Retinal pigment epithelial cell (primary cell): ENCODE measurements around the gene TMEM123.
A peak's percentile ranks its signal among the peaks of the same experiment; 100 is the strongest.
"Not testable (repeated sequence)": the region's sequence is repeated elsewhere in the genome, so short reads cannot be mapped to it uniquely, and the experiment has no call there.

Experiments
- DNase-seq: peaks from one replicate; pipeline ENCODE4 v3.0.0-alpha.2; 2010; ENCODE audit warnings: low read depth
- H3K4me3 ChIP-seq: 2 replicates; pipeline ENCODE4 v1.5.1; 2011; ENCODE audit warnings: mild to moderate bottlenecking, low read length, control low read depth, moderate library complexity
- TF ChIP-seq, protein P1 (sequence below): conservative IDR thresholded peaks from 2 replicates; pipeline ENCODE4 v1.5.1; 2011; ENCODE audit warnings: low read depth, low read length, control low read depth, inconsistent platforms

The TMEM123 gene

GRCh38 chr11:102451041-102451680 lies 1.4 kb downstream of the TMEM123 start:
- H3K4me3 ChIP-seq = peak overlapping the region; percentile 73
- no peak for DNase-seq
- TF ChIP-seq, protein P1, sequence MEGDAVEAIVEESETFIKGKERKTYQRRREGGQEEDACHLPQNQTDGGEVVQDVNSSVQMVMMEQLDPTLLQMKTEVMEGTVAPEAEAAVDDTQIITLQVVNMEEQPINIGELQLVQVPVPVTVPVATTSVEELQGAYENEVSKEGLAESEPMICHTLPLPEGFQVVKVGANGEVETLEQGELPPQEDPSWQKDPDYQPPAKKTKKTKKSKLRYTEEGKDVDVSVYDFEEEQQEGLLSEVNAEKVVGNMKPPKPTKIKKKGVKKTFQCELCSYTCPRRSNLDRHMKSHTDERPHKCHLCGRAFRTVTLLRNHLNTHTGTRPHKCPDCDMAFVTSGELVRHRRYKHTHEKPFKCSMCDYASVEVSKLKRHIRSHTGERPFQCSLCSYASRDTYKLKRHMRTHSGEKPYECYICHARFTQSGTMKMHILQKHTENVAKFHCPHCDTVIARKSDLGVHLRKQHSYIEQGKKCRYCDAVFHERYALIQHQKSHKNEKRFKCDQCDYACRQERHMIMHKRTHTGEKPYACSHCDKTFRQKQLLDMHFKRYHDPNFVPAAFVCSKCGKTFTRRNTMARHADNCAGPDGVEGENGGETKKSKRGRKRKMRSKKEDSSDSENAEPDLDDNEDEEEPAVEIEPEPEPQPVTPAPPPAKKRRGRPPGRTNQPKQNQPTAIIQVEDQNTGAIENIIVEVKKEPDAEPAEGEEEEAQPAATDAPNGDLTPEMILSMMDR = no peak

DNA sequence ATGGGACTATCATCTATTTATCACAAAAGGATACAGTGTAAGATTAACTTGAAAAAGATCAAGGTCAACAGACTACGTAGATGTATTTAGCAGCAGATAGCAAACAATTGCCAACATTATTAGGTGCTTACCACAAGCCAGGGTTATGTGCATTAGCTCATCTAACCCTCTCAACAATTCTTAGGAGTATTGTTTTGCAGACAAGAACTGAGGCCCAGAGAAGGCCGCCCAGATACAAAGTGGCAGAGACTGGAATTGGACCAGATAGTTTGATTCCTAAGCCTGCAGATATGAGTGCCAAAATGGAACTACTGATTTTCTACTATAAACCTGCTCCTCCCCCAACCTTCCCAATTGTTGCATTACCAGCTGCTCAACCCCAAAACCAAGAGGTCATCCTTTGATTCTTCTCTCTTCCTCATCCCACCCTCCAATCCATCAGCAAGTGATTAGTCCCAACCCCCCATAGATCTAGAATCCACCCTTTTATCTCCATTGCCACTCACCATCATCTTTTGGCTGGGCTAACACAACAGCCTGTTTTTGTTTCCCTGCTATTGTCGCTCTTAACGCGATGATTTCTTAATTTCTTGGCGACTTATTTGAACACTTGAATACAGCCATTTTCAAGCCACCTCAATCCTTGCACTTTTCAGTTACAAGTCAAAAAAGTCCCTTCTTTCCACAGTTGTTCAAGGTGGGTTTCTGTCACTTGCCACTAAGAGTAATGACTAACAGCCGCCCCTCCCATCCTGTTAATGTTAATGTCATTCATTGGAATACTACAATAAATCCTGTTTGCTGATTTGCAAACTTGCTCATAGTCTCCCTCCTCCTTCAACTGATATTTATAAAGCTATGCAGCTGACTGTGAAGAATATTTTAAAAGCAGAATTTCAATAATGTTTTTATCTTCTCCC lies 2.7 kb downstream of the TMEM123 start:
- no peak overlapping the region for H3K4me3 ChIP-seq
- TF ChIP-seq, protein P1 = no peak
- DNase-seq = no peak

DNA sequence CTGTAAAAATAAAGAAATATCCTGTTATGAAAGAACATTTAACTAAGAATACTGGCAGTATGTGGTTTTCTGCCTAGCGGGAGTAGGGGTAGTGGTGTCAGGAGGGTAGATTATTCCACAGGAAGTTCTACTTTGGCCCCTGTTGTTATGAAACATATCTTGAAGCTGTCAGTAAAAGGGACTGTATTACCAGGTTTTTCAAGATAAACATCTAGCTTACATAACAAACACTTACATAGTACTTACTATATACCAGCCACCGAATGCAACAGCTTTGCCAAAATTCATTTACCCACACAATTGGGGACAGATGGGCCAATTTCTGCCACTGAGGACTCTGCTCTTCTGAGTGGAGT lies 3.7 kb downstream of the TMEM123 start:
- no peak overlapping the region for H3K4me3 ChIP-seq
- DNase-seq = no peak
- TF ChIP-seq, protein P1 = no peak

GRCh38 chr11:102447941-102448868 lies 4.4 kb downstream of the TMEM123 start:
- TF ChIP-seq, protein P1 = no peak
- H3K4me3 ChIP-seq = no peak overlapping the region

DNA sequence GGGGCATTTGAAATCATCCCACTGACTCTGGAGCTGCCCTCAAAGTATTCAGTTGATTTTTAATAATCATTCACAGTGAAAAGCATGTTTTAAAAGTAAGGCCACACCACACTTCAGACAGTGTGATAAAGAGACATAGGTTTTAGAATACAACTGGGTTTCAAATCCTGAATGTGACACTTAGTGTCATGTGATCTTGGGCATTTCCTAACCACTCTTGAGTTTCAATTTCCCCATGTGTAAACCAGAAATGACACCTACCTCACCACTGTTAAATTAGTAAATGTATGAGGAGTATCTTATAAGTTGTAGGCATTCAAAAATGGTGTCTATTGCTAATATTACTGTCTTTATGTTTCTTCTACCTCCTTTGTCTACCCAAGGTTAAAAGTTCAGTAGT lies 5.4 kb downstream of the TMEM123 start:
- H3K4me3 ChIP-seq = no peak overlapping the region
- no peak for DNase-seq
- TF ChIP-seq, protein P1 = no peak

More at GRCh38 chr11:102447941-102448868, 4.4 kb downstream of the TMEM123 start:
- no peak for DNase-seq

DNA sequence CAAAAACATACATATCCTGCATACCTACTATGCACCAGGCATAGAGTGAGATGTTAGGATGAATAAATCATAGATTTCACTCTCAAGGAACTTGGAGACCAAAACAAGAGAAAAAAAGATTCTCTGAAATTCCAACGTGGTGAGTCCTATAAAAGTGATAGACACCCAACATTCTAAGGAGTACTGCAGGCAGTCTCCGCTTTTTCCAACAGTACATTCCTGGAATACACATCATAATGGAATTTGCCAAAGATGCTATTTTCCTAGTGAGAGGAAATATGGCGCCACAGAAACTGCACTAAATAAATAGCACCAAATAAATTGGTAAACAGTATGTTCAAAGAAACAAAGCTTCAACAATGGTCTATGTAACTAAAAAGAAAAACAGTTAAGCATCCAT lies 6.0 kb downstream of the TMEM123 start:
- TF ChIP-seq, protein P1 = no peak
- no peak for DNase-seq
- H3K4me3 ChIP-seq = no peak overlapping the region

DNA sequence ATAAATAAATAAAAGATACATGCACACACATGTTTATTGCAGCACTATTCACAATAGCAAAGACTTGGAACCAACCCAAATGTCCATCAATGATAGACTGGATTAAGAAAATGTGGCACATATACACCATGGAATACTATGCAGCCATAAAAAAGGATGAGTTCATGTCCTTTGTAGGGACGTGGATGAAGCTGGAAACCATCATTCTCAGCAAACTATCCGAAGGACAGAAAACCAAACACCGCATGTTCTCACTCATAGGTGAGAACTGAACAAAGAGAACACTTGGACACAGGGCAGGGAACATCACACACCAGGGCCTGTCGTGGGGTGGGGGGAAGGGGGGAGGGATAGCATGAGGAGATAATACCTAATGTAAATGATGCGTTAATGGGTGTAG lies 7.9 kb downstream of the TMEM123 start:
- H3K4me3 ChIP-seq = not testable (repeated sequence)

GRCh38 chr11:102444142-102444541 lies 8.4 kb downstream of the TMEM123 start:
- H3K4me3 ChIP-seq, DNase-seq: not testable (repeated sequence)

More for the DNA sequence above, 7.9 kb downstream of the TMEM123 start:
- DNase-seq = not testable (repeated sequence)

DNA sequence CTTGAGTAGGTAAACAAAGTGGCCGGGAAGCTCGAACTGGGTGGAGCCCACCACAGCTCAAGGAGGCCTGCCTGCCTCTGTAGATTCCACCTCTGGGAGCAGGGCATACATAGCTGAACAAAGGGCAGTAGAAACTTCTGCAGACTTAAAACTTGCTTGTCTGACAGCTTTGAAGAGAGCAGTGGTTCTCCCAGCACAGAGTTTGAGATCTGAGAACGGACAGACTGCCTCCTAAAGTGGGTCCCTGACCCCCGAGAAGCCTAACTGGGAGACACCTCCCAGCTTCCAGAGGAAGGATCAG lies 13.6 kb downstream of the TMEM123 start:
- H3K4me3 ChIP-seq = not testable (repeated sequence)

More for the DNA sequence above, 13.6 kb downstream of the TMEM123 start:
- not testable (repeated sequence) for DNase-seq
